Neural cell (in vitro differentiated cells): ENCODE data around the gene DYNLL1. TPM values are rescaled to one million over a fixed set of nuclear protein-coding genes. Genes with fewer than 3 reads are reported as not detected.

Experiments
- H2AFZ ChIP-seq: fragments of 200-600, 300-800 bp; sonication (generic), shearing (Covaris generic); 2 replicates; pipeline ENCODE4 v1.6.0; 2014; ENCODE audit warnings: low read depth, mild to moderate bottlenecking, antibody characterized with exemption, low read length, moderate library complexity
- H3F3A ChIP-seq: fragments of 200-600 bp; shearing (Covaris generic); 2 replicates; pipeline ENCODE4 v1.6.1; 2016; ENCODE audit warnings: mild to moderate bottlenecking, moderate library complexity, mixed read lengths, antibody characterized with exemption, low read length; ENCODE audit not compliant: insufficient read depth, poor library complexity, severe bottlenecking
- H3K27ac ChIP-seq: fragments of 200-600, 300-800 bp; sonication (generic), shearing (Covaris generic); 2 replicates; pipeline ENCODE4 v1.5.1; 2014; ENCODE audit warnings: mild to moderate bottlenecking, low read length, moderate library complexity
- H3K27me3 ChIP-seq: fragments of 300-800, 200-600 bp; sonication (generic), shearing (Covaris generic); 2 replicates; pipeline ENCODE4 v1.6.0; 2014; ENCODE audit warnings: mild to moderate bottlenecking, low read depth, low read length, moderate library complexity; ENCODE audit not compliant: insufficient read depth
- H3K36me3 ChIP-seq: fragments of 300-800, 200-600 bp; sonication (generic), shearing (Covaris generic); 2 replicates; pipeline ENCODE4 v1.5.1; 2014; ENCODE audit warnings: mild to moderate bottlenecking, antibody characterized with exemption, low read length, moderate library complexity; ENCODE audit not compliant: insufficient read depth
- H3K4me2 ChIP-seq: fragments of 300-800, 200-600 bp; sonication (generic), shearing (Covaris generic); 2 replicates; pipeline ENCODE4 v1.6.0; 2014; ENCODE audit warnings: mild to moderate bottlenecking, low read length
- H3K4me3 ChIP-seq: fragments of 300-800, 200-600 bp; sonication (generic), shearing (Covaris generic); 2 replicates; pipeline ENCODE4 v1.5.1; 2014; ENCODE audit warnings: mild to moderate bottlenecking, low read length, moderate library complexity
- H3K79me2 ChIP-seq: fragments of 200-600 bp; shearing (Covaris generic); replicated peaks from 2 replicates; pipeline ENCODE4 v1.6.0; 2014; ENCODE audit warnings: mild to moderate bottlenecking, low read length, moderate library complexity; ENCODE audit not compliant: insufficient read depth
- H3K9ac ChIP-seq: fragments of 300-800, 200-600 bp; sonication (generic), shearing (Covaris generic); 2 replicates; pipeline ENCODE4 v1.6.1; 2016; ENCODE audit warnings: mild to moderate bottlenecking, low read length, mixed read lengths
- H3K9me2 ChIP-seq: fragments of 200-600 bp; shearing (Covaris generic); 2 replicates; pipeline ENCODE4 v1.6.1; 2016; ENCODE audit warnings: mild to moderate bottlenecking, low read length, mixed read lengths; ENCODE audit not compliant: insufficient read depth
- H3K9me3 ChIP-seq: fragments of 200-600, 300-800 bp; sonication (generic), shearing (Covaris generic); 2 replicates; pipeline ENCODE4 v1.6.1; 2016; ENCODE audit warnings: mild to moderate bottlenecking, mixed run types, low read length, moderate library complexity, mixed read lengths
- H4K20me1 ChIP-seq: fragments of 200-600 bp; shearing (Covaris generic); 2 replicates; pipeline ENCODE4 v1.6.1; 2016; ENCODE audit warnings: mild to moderate bottlenecking, mixed run types; ENCODE audit not compliant: insufficient read depth
- EP300 ChIP-seq: fragments of 450-650 bp; conservative IDR thresholded peaks from 2 replicates; pipeline ENCODE4 v1.6.1; 2014; ENCODE audit warnings: antibody characterized with exemption, mild to moderate bottlenecking, moderate library complexity; ENCODE audit not compliant: poor library complexity, severe bottlenecking
- EZH2 ChIP-seq: fragments of 200-600, 300-800 bp; shearing (Covaris generic), sonication (generic); IDR thresholded peaks from 2 replicates; pipeline ENCODE4 v1.6.1; 2014; ENCODE audit warnings: antibody characterized with exemption, low read length, borderline replicate concordance, mild to moderate bottlenecking; ENCODE audit not compliant: insufficient read depth, poor library complexity, severe bottlenecking
- MXI1 ChIP-seq: fragments of 450-650 bp; conservative IDR thresholded peaks from 2 replicates; pipeline ENCODE4 v1.6.1; 2014; ENCODE audit warnings: antibody characterized with exemption, mild to moderate bottlenecking; ENCODE audit not compliant: poor library complexity, severe bottlenecking
- POLR2AphosphoS5 ChIP-seq: IDR thresholded peaks from 2 replicates; pipeline ENCODE4 v1.6.1; 2012
- RAD21 ChIP-seq: fragments of 450-650 bp; conservative IDR thresholded peaks from 2 replicates; pipeline ENCODE4 v1.6.1; 2014; ENCODE audit warnings: antibody characterized with exemption, mild to moderate bottlenecking, moderate library complexity
- REST ChIP-seq: IDR thresholded peaks from 2 replicates; pipeline ENCODE4 v1.6.1; 2012; ENCODE audit warnings: borderline replicate concordance
- SMC3 ChIP-seq: fragments of 450-650 bp; conservative IDR thresholded peaks from 2 replicates; pipeline ENCODE4 v1.6.1; 2014; ENCODE audit warnings: antibody characterized with exemption, mild to moderate bottlenecking, moderate library complexity; ENCODE audit not compliant: poor library complexity
- TAF1 ChIP-seq: IDR thresholded peaks from 2 replicates; pipeline ENCODE4 v1.6.1; 2012; ENCODE audit warnings: low read depth
- polyA plus RNA-seq: library from polyadenylated mRNA; depleted of rRNA; stranded (reverse); fragments of >200 nt; gene quantifications from 2 replicates; pipeline ENCODE4 v1.2.3, GENCODE V29; 2014
- TF ChIP-seq, protein P1 (sequence below): fragments of 450-650 bp; IDR thresholded peaks from 2 replicates; pipeline ENCODE4 v1.5.1; 2014; ENCODE audit warnings: antibody characterized with exemption, mild to moderate bottlenecking, moderate library complexity; ENCODE audit not compliant: poor library complexity, severe bottlenecking

The DYNLL1 gene
- polyA plus RNA-seq, 1 donor from 2014 or later, result 466 TPM

- H3K4me2 ChIP-seq, result no peak overlapping the region
- peaks cover 3% of the 10 kb centered on the region for H4K20me1 ChIP-seq
- no peak overlapping the region for H3K27ac ChIP-seq
- no peak overlapping the region for H2AFZ ChIP-seq
- H3K36me3 ChIP-seq, result no peaks in the 10 kb centered on the region
- peaks cover 37% of the 10 kb centered on the region for H3K79me2 ChIP-seq
- TF ChIP-seq EZH2 (no peak), POLR2AphosphoS5 (no peak), TAF1 (no peak), SMC3 (no peak), RAD21 (no peak), EP300 (no peak), MXI1 (no peak), REST (no peak)
- TF ChIP-seq, protein P1, sequence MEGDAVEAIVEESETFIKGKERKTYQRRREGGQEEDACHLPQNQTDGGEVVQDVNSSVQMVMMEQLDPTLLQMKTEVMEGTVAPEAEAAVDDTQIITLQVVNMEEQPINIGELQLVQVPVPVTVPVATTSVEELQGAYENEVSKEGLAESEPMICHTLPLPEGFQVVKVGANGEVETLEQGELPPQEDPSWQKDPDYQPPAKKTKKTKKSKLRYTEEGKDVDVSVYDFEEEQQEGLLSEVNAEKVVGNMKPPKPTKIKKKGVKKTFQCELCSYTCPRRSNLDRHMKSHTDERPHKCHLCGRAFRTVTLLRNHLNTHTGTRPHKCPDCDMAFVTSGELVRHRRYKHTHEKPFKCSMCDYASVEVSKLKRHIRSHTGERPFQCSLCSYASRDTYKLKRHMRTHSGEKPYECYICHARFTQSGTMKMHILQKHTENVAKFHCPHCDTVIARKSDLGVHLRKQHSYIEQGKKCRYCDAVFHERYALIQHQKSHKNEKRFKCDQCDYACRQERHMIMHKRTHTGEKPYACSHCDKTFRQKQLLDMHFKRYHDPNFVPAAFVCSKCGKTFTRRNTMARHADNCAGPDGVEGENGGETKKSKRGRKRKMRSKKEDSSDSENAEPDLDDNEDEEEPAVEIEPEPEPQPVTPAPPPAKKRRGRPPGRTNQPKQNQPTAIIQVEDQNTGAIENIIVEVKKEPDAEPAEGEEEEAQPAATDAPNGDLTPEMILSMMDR, result no peak
- no peak overlapping the region for H3K4me3 ChIP-seq
- H3K9me2 ChIP-seq, result no peaks in the 10 kb centered on the region
- H3F3A ChIP-seq, result no peaks in the 10 kb centered on the region
- H3K9me3 ChIP-seq, result no peaks in the 10 kb centered on the region
- H3K27me3 ChIP-seq, result no peaks in the 10 kb centered on the region
- no peak overlapping the region for H3K9ac ChIP-seq
These were observed 36.9 kb downstream of the DYNLL1 start for GRCh38 chr12:120532701-120533238.

- Histone ChIP-seq H3K9ac (peak within 1 kb of the TSS; percentile 96), H3K9me3 (no peaks in the 10 kb centered on the region), H3K4me3 (peak within 1 kb of the TSS; percentile 100), H3K9me2 (no peaks in the 10 kb centered on the region), H3K36me3 (no peaks in the 10 kb centered on the region), H3K27ac (peak within 1 kb of the TSS; percentile 87), H3K79me2 (peaks cover 48% of the 10 kb centered on the region), H3K27me3 (no peaks in the 10 kb centered on the region), H2AFZ (peak within 1 kb of the TSS; percentile 51), H4K20me1 (peaks cover 15% of the 10 kb centered on the region), H3F3A (no peaks in the 10 kb centered on the region), H3K4me2 (peak within 1 kb of the TSS; percentile 94)
- TF ChIP-seq EZH2, result no peak
- peak; percentile 65 for TF ChIP-seq MXI1
- peak; percentile 40 for TF ChIP-seq EP300
- TF ChIP-seq, protein P1, result no peak
- TF ChIP-seq TAF1, result peak; percentile 75
- no peak for TF ChIP-seq RAD21
- peak; percentile 14 for TF ChIP-seq SMC3
- peak; percentile 99 for TF ChIP-seq POLR2AphosphoS5
- TF ChIP-seq REST, result peak; percentile 75
These were observed 38.3 kb downstream of the DYNLL1 start, which contains the start of gene RNF10 for GRCh38 chr12:120534203-120534702. Gene RNF10 (plus strand): TSS chr12:120534356. CDS start chr12:120534812, 456 bp downstream.
